ENCODE data around the gene CCDC97. TPM values are rescaled to one million over a fixed set of nuclear protein-coding genes. Genes with fewer than 3 reads are reported as not detected.
"Not testable (repeated sequence)": the region's sequence is repeated elsewhere in the genome, so short reads cannot be mapped to it uniquely, and the experiment has no call there.

Gene CCDC97
- total RNA-seq, 1 donor: 29.1 TPM

DNA sequence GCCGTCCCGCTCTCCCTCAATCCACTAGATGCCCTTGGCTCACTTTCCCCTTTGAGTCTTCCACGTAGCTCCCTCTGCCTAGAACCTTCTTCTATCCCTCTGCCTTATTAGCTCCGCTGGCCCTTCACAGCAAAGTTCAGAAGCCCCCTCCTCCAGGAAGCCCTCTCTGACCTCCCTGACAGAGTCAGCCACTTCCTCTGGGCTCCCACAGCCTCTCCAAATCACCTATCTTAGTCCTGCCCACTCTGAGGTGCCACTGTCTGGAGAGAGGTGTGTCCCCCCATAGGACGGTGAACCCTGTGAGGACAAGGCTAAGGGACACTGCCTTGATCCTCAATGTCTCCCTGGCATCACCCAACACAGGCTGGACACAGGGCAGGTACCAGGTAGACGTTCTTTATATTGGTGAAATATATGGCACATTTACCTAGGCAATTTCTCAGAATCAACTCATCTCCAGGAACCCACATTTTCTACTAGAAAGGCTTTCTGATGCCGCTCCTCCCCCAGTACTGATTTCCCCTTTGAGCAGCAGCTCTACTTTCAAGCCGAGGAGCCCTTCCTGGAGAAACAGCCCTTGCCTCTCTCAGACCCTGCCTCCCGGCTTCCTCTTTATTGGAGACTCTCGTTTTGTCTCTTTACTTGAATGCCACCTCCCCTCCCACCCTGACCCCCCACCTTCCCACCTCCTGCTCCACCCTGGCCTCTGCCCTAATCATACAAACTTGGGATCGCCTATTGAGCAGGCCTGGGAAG lies 47.2 kb downstream of the CCDC97 start:
- no peak for DNase-seq (ENCODE audit: low read depth in 2 of 3, low spot score in 2 of 3)

- DNase-seq (ENCODE audit: low read depth in 2 of 3, low spot score in 2 of 3): no peak
Measured at GRCh38 chr19:41357746-41358145, 47.8 kb downstream of the CCDC97 start.

DNA sequence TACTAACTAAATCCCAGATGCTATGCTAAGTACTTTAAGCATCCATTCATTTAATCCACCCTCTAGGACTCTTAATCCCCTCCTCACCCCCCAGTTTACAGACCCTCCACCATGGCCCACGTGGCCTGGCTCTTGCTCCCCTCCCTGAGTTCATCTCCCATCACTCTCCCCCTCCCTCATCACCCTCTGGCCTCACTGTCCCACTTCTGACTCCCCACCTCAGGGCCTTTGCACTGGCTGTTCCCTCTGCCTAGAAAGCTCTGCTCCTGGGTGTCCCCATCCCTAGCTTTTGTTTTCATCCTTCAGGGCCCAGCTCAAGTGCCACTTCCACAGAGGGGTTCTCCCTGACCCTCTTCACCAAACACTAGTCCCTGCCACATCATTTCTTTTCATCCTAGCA lies 49.8 kb downstream of the CCDC97 start:
- DNase-seq (ENCODE audit: low read depth in 2 of 3, low spot score in 2 of 3): no peak

- DNase-seq (ENCODE audit: low read depth in 2 of 3, low spot score in 2 of 3): no peak
Measured at GRCh38 chr19:41362143-41362847, 52.3 kb downstream of the CCDC97 start.

DNA sequence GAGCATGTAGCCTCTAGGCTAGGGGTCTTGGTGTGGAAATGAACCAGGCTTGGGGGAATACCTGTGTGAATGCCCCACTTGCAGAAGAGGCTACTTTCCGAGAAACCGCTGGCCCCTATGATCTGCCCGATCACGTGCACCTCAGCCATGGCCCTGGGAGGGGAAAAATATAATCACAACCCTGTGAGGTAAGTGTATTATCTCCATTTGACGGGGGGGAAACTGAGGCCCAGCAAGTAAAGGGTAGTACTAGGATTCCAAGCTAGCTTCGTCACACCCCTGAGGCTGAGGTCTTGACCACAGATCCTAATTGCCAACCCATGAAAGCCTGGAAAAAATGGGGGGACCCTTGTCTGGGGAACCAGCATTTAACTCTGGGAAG lies 53.4 kb downstream of the CCDC97 start:
- no peak for DNase-seq (ENCODE audit: low read depth in 2 of 3, low spot score in 2 of 3)

GRCh38 chr19:41363753-41364523 lies 54.0 kb downstream of the CCDC97 start, which contains the start of gene B9D2:
Gene B9D2 (minus strand): TSS chr19:41364149. CDS start chr19:41363519, 630 bp downstream.
- peak; percentile 96 to 99 (median 99) for DNase-seq (ENCODE audit: low read depth in 2 of 3, low spot score in 2 of 3)

DNA sequence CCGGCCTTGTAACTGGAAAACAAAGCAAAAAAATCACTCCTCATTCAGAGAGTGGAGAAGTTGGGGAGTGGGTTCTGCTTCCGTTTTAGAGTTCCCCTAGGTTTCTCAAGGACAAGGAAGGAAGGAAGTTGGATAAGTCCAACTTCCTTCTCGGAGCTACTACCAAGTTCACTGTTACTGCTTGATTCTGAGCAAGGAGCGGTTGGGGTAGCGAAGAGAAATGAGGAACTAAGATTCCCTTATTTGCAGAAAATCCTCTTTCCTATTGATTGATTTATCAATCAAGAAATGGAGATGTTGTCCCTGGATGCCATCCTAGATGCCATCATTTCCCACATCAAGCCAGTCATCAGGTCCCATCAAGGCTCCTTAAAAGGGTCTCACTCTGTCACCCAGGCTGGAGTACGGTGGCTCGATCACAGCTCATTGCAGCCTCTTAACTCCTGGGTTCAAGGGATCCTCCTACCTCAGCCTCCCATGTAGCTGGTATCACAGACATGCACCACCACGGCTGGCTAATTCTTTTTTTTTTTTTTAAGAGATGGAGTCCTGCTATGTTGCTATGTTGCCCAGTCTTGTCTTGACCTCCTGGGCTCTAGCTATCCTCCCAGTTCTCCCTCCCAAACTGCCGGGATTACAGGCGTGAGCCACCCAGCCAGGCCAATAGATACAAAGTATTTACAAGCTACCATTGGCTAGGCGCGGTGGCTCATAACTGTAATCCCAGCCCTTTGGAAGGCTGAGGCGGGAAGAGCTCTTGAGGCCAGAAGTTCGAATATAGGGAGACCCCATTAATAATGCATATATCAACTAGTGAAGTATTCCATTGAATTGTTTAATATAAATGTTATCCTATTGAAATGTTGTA lies 54.8 kb downstream of the CCDC97 start:
- DNase-seq (ENCODE audit: low read depth in 2 of 3, low spot score in 2 of 3): peak in 1 of 3 donors; percentile 43

GRCh38 chr19:41366089-41366488 lies 56.1 kb downstream of the CCDC97 start:
- DNase-seq (ENCODE audit: low read depth in 2 of 3, low spot score in 2 of 3): peak in 1 of 3 donors; percentile 41

GRCh38 chr19:41367848-41368301 lies 57.9 kb downstream of the CCDC97 start:
- DNase-seq (ENCODE audit: low read depth in 2 of 3, low spot score in 2 of 3): peak in 2 of 3 donors; percentile 82

- DNase-seq (ENCODE audit: low read depth in 2 of 3, low spot score in 2 of 3): no peak
Measured at GRCh38 chr19:41369769-41370168, 59.8 kb downstream of the CCDC97 start.

GRCh38 chr19:41371119-41371518 lies 61.1 kb downstream of the CCDC97 start:
- not testable (repeated sequence) for DNase-seq (ENCODE audit: low read depth in 2 of 3, low spot score in 2 of 3)

- DNase-seq (ENCODE audit: low read depth in 2 of 3, low spot score in 2 of 3): no peak
Measured at GRCh38 chr19:41371541-41371940, 61.6 kb downstream of the CCDC97 start.

DNA sequence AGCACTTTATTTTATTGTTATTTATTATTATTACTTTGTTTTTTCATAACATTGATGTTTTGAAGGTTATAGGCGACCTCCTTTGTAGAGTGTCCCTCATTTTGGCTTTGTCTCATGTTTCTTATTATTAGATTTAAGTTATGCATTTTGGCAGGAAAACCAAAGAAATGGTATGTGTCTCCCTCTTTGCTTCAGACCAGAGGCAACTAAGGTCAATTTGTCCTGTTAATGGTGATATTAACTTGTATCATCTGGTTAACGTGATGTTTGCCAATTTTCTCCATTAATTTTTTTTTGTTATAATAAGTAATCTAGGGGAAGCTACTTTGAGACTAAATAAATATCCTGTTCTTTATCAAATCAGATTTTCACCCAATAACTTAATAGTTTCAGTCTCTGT lies 62.5 kb downstream of the CCDC97 start:
- DNase-seq (ENCODE audit: low read depth in 2 of 3, low spot score in 2 of 3): no peak

DNA sequence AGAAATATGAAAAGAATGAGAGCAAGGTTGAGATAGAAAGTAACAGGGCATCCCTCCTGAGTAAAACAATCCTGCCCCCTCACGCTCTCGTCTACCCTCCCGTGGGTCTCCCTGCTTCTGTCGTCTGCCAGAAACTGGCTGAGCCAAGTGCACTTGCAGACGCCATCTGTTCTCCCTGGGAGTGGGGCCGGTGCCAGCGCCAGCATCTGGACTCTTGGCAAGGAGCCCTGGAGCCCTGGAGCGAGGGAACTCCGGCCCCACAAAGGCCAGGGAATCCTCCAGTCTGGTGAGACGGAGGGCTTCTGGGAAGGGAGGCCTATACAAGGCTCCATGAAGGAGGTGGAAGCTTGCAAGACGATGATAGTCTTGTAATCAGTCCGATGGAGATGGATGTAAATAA lies 64.0 kb downstream of the CCDC97 start:
- no peak for DNase-seq (ENCODE audit: low read depth in 2 of 3, low spot score in 2 of 3)

Small RNA genes within 50 kb of the gene (small RNA-seq; reads per million reads assigned to genes)
- not detected for gene RN7SL34P

Other genes with a start within 250 kb of the CCDC97 start
- not detected for gene CYP2A13, start 221.7 kb upstream of the CCDC97 start, total RNA-seq
- gene CYP2F1, start 195.7 kb upstream of the CCDC97 start, total RNA-seq: under 0.01 TPM
- gene CYP2S1, start 117.0 kb upstream of the CCDC97 start, total RNA-seq: 3.0 TPM
- 7.0 TPM for gene AXL, start 90.9 kb upstream of the CCDC97 start, total RNA-seq
- 159 TPM for gene HNRNPUL1, start 45.8 kb upstream of the CCDC97 start, total RNA-seq
- gene TGFB1, start 43.8 kb downstream of the CCDC97 start, total RNA-seq: 76.2 TPM
- gene B9D2, start 54.0 kb downstream of the CCDC97 start, total RNA-seq: 26.4 TPM
- 22.9 TPM for gene TMEM91, start 66.4 kb downstream of the CCDC97 start, total RNA-seq
- 36.4 TPM for gene EXOSC5, start 87.2 kb downstream of the CCDC97 start, total RNA-seq
- 139 TPM for gene BCKDHA, start 87.6 kb downstream of the CCDC97 start, total RNA-seq
- gene B3GNT8, start 117.2 kb downstream of the CCDC97 start, total RNA-seq: 18.0 TPM
- 70.0 TPM for gene DMAC2, start 129.7 kb downstream of the CCDC97 start, total RNA-seq
- under 0.01 TPM for gene ERICH4, start 133.0 kb downstream of the CCDC97 start, total RNA-seq

All from hematopoietic multipotent progenitor cell (in vitro differentiated cells).